Left cardiac atrium (tissue), 4 donors: Measurements from ENCODE around the gene PRICKLE4. TPM values are rescaled to one million over a fixed set of nuclear protein-coding genes. Genes with fewer than 3 reads are reported as not detected.
"Not testable (repeated sequence)": the region's sequence is repeated elsewhere in the genome, so short reads cannot be mapped to it uniquely, and the experiment has no call there.

Experiments
- ATAC-seq, 2 donors: fragments of 200-7000 bp; cut with Tn5 transposase; one replicate each; pipeline ENCODE4 v1.9.1; 2020; ENCODE audit warnings: mild to moderate bottlenecking in 2 of 2, moderate library complexity in 2 of 2
- DNase-seq: peaks from one replicate; pipeline ENCODE4 v3.0.0-alpha.2; 2020
- intact Hi-C, 2 donors: fragments of 100-400 bp; cut with DNase I; formaldehyde crosslinking; loops; one replicate each; pipeline versions ENCODE4 v1.14.1 to v1.15.1; 2022 to 2023
- total RNA-seq, 2 donors: library from RNA; stranded (reverse); fragmentation: NEBNext Ultra II Directional; extraction: Animal tissue kit (Norgen Biotek cat#: 25700); gene quantifications; one replicate each; pipeline ENCODE4 v1.2.1, GENCODE V29; 2021
- donor health status: DM: no; HTN: yes; CAD: no.
- donor health status: DM: no; HTN: yes; CAD: no; lungs with severe emphysema.
- donor health status: DM: yes; HTN: yes; CAD: no.
- donor health status: Dilated cardiomyopathy.

Gene PRICKLE4
- total RNA-seq, 2 donors from 2014 or later: 2.1 to 3.1 TPM

- intact Hi-C loops: loop anchor here (5.0 to 10.0 kb wide), 3 partner anchors 136 to 429 kb away; partner anchors contain the start of genes BYSL (in 2 of the 2), MED20 (in 2 of the 2) and MRPS10 (in 1 of the 2)
- ATAC-seq: peak; percentile 6 to 10
Measured at GRCh38 chr6:41785689-41786450, 5.3 kb downstream of the PRICKLE4 start.

GRCh38 chr6:41786451-41787218 lies 6.1 kb downstream of the PRICKLE4 start:
- peak; percentile 91 for DNase-seq
- intact Hi-C loops: loop anchor here (5.0 to 10.0 kb wide), 3 partner anchors 136 to 428 kb away; partner anchors contain the start of genes BYSL (in 2 of the 2), MED20 (in 2 of the 2) and MRPS10 (in 1 of the 2)
- ATAC-seq: peak; percentile 93

More at GRCh38 chr6:41785689-41786450, 5.3 kb downstream of the PRICKLE4 start:
- peak; percentile 45 for DNase-seq

GRCh38 chr6:41787219-41787917 lies 6.8 kb downstream of the PRICKLE4 start, which contains the start of gene TOMM6:
TOMM6 (plus strand) TSS chr6:41787694; CDS start chr6:41787698, 4 bp downstream.
- peak; percentile 89 for ATAC-seq
- peak; percentile 97 for DNase-seq
- intact Hi-C loops: loop anchor here (5.0 to 10.0 kb wide), 3 partner anchors 135 to 427 kb away; partner anchors contain the start of genes BYSL (in 2 of the 2), MED20 (in 2 of the 2) and MRPS10 (in 1 of the 2)

- intact Hi-C loops: loop anchor here (5.0 to 10.0 kb wide), 3 partner anchors 133 to 425 kb away; partner anchors contain the start of genes BYSL (in 2 of the 2), MED20 (in 2 of the 2) and MRPS10 (in 1 of the 2)
- no peak for ATAC-seq
- no peak for DNase-seq
Measured at GRCh38 chr6:41789390-41789724, 8.8 kb downstream of the PRICKLE4 start.

- DNase-seq (no peak), ATAC-seq (no peak)
- intact Hi-C loops: no loop called here
Measured at GRCh38 chr6:41790045-41790444, 9.5 kb downstream of the PRICKLE4 start.

GRCh38 chr6:41791305-41791704 lies 10.7 kb downstream of the PRICKLE4 start:
- intact Hi-C loops: no loop called here
- DNase-seq (no peak), ATAC-seq (no peak)

GRCh38 chr6:41791984-41792383 lies 11.4 kb downstream of the PRICKLE4 start:
- no peak for DNase-seq
- intact Hi-C loops: no loop called here
- ATAC-seq: no peak

GRCh38 chr6:41796474-41796873 lies 15.9 kb downstream of the PRICKLE4 start:
- intact Hi-C loops: no loop called here
- DNase-seq: no peak
- no peak for ATAC-seq

GRCh38 chr6:41798901-41799558 lies 18.4 kb downstream of the PRICKLE4 start:
- no peak for ATAC-seq
- DNase-seq: no peak
- intact Hi-C loops: no loop called here

GRCh38 chr6:41799559-41799911 lies 19.0 kb downstream of the PRICKLE4 start:
- ATAC-seq: no peak
- intact Hi-C loops: no loop called here

GRCh38 chr6:41801380-41801779 lies 20.8 kb downstream of the PRICKLE4 start:
- ATAC-seq (no peak), DNase-seq (no peak)
- intact Hi-C loops: no loop called here

More at GRCh38 chr6:41799559-41799911, 19.0 kb downstream of the PRICKLE4 start:
- DNase-seq: no peak

GRCh38 chr6:41805830-41806774 lies 25.5 kb downstream of the PRICKLE4 start:
- DNase-seq (no peak), ATAC-seq (peak in 1 of 2 donors; percentile 14)
- intact Hi-C loops: no loop called here

GRCh38 chr6:41811095-41811494 lies 30.5 kb downstream of the PRICKLE4 start:
- DNase-seq (no peak), ATAC-seq (no peak)
- intact Hi-C loops: no loop called here

- ATAC-seq, intact Hi-C loops, DNase-seq: not testable (repeated sequence)
Measured at GRCh38 chr6:41811946-41812345, 31.4 kb downstream of the PRICKLE4 start.

GRCh38 chr6:41813469-41813868 lies 32.9 kb downstream of the PRICKLE4 start:
- ATAC-seq (no peak), DNase-seq (no peak)
- intact Hi-C loops: no loop called here

GRCh38 chr6:41813956-41814355 lies 33.4 kb downstream of the PRICKLE4 start:
- intact Hi-C loops: no loop called here
- ATAC-seq (no peak), DNase-seq (no peak)

GRCh38 chr6:41814629-41815028 lies 34.0 kb downstream of the PRICKLE4 start:
- no peak for DNase-seq
- no peak for ATAC-seq
- intact Hi-C loops: no loop called here

GRCh38 chr6:41815587-41815986 lies 35.0 kb downstream of the PRICKLE4 start:
- ATAC-seq (no peak), DNase-seq (no peak)
- intact Hi-C loops: no loop called here
